NCI-H446 (cell line): ENCODE measurements around the gene MFSD6.
"Not testable (repeated sequence)": the region's sequence is repeated elsewhere in the genome, so short reads cannot be mapped to it uniquely, and the experiment has no call there.

Source experiments
- DNase-seq, 2 experiments: peaks; one replicate each; lab custom pipeline; 2025; lab: John Stamatoyannopoulos, UW

MFSD6 gene

DNA sequence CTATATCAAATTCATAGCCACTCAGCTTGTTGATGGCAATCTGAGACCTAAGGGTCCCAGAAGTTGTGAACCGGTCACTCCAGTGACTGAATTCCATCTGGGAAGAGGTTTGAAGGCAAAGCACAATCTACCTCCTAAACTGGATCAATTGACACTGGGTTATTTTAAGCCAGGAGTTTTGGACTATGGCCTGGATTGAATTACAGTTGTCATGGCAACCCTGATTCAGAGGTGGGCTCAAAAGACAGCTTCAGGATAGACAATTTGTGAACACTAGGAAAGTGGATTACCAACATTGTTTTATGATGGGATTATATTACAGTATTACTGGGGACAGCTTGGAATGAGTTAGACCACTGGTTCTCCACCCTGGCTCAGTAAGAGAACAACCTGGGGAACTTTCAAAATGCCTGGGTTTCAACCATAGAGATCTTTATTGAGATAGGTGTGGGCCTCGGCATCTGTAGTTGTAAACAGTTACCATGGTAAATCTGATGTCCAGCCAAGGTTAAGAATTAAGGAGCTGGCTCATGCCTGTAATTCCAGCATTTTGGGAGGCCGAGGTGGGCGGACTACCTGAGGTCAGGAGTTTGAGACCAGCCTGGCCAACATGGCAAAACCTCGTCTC is 58.8 kb downstream of the MFSD6 start:
- DNase-seq = peak; percentile 60 to 72

DNA sequence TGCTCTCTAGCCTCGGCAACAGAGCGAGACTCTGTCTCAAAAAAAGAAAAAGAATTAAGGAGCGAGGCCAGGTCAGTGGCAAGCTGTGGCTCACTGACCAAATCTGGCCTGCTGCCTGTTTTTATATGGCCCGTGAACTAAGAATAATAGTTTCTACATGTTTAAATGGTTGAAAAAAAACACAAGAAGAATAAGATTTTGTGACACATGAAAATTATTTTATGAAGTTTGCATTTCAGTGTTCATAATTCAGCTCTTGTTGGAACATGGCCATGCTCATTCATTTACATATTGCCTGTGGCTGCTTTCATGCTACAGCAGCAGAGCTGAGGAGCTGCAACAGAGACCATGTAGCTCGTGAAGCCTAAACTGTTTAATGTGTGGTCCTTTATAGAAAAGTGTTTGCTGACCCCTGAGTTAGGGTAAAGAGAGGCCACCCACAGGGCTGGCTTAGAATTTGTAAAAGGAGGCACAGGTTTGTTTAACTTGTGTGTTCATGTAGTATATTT is 59.5 kb downstream of the MFSD6 start:
- peak; percentile 44 to 54 for DNase-seq

DNA sequence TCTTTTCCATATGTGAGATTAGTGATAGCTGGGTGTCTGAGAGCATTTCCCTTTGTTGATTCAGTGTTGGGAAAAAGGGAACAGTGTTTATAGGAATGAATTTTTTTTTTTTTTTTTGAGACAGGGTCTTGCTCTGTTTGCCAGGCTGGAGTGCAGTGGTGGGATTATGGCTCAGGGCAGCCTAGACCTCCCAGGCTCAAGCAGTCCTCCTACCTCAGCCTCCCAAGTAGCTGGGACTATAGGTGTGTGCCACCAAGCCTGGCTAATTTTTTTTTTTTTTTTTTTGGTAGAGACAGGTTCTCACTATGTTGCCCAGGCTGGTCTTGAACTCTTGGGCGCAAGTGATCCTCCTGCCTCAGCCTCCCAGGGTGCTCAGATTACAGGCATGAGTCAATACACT is 60.2 kb downstream of the MFSD6 start:
- DNase-seq = not testable (repeated sequence)

GRCh38 chr2:190468814-190469569 is 60.8 kb downstream of the MFSD6 start:
- DNase-seq = peak; percentile 96

DNA sequence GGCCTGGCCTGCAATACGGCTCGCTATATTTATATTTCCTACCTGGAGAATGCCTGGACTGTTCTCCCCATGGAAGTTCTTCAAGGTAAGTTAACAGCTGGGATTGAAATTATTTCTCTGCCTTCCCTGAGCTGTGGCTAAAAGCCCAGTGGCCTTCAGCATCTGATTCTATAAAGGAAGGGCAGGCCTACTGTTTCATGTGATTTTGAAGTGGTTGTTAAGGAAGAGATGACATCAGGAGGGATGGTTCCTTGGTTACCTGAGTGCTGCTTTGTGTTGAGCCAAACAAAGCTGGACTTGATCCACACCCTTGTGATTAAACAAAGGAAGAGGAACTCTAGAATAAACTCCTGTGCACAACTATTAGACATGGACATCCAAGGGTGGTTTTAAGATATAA is 61.6 kb downstream of the MFSD6 start:
- DNase-seq = peak; percentile 63 to 76

GRCh38 chr2:190470256-190470826 is 62.2 kb downstream of the MFSD6 start:
- DNase-seq = no peak

GRCh38 chr2:190477661-190478454 is 69.7 kb downstream of the MFSD6 start:
- peak; percentile 63 to 78 for DNase-seq

GRCh38 chr2:190478572-190479195 is 70.5 kb downstream of the MFSD6 start:
- DNase-seq = no peak

GRCh38 chr2:190481339-190481738 is 73.2 kb downstream of the MFSD6 start:
- no peak for DNase-seq

- DNase-seq = no peak
Observed at GRCh38 chr2:190482451-190482850, 74.3 kb downstream of the MFSD6 start.

DNA sequence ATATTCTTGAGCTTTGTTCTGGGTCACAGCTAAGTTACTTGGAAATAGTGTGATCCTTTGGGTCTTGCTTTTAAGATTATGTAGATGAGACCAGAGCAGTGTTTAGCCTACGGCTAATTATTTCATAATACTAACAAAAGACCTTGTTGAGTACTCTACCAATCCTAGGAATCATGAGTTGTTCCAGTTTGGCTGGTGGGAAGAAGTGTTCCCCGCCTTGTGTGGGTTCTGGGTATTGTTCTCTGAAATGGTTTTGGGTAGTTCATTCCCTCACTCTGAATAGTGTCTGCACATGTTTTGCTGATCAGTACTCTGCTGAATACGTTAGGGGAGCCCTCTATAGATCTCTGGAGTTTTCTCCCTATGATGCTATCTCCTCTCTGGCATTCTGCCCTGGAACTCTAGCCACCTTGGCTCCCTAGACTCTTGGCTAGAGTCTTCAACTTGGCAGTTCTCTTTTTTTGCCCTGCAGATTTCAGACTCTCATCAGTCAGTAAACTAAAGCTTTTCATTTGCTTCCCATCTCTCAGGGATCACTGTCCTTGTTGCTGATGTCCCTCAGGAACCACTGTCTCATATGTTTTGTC is 78.0 kb downstream of the MFSD6 start:
- DNase-seq = peak; percentile 79 to 94

DNA sequence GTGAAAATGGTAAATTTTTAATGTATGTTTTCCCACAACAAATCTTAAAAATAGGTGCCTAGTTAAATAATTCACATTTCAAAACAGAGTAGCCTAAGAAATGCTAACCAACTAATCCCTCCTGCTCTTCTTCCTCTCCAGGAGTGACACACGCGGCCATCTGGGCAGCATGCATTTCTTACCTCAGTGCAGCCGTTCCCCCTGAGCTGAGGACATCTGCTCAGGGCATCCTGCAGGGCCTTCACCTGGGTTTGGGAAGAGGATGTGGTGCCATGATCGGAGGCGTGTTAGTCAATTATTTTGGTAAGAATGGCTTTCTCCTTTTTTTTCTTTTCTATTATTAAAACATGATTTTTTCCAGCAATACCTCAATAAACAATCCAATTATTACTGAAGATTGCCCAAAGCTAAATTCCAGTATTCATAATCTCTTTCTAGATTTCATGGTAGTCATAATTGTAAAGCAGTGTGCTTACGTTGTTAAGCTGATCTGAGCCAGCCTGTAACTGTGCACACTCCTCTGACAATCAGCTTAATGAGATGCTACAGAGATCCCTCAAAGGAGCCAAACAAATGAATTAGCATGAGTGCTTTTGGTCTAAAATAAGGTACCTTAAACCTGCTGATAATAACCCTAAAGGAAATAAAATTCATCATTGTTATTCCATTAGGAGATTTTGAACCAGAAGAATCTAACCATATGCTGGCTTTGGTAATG is 80.5 kb downstream of the MFSD6 start:
- DNase-seq = no peak

DNA sequence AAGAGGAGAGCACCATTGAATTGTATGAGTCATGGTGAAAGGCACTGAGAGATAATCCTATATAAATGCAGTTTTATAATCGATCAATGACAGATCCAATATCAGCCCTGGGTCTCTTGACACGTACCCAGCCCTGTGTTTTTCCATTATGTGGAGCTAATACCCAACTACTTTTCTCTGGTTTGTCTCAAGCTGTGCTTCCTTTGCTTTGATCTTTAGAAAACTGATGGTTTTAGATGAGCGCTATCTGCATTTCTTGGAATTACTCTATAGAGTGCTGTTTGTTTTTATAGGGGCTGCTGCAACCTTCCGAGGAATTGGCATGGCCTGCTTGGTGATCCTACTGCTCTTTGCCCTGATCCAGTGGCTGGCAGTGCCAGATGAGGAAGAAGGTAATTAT is 81.3 kb downstream of the MFSD6 start:
- DNase-seq = no peak

- DNase-seq = no peak
Observed at GRCh38 chr2:190490502-190490901, 82.3 kb downstream of the MFSD6 start.

DNA sequence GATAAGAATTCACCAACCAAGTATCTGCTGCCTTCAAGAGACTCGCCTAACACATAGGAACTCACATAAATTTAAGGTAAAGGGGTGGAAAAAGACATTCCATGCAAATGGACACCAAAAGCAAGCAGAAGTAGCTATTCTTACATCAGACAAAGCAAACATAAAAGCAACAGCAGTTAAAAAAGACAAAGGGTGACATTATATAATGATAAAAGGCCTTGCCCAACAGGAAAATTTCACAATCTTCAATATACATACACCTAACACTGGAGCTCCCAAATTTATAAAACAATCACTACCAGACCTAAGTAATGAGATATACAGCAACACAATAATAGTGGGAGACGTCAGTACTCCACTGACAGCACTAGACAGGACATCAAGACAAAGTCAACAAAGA is 84.9 kb downstream of the MFSD6 start:
- DNase-seq = no peak

DNA sequence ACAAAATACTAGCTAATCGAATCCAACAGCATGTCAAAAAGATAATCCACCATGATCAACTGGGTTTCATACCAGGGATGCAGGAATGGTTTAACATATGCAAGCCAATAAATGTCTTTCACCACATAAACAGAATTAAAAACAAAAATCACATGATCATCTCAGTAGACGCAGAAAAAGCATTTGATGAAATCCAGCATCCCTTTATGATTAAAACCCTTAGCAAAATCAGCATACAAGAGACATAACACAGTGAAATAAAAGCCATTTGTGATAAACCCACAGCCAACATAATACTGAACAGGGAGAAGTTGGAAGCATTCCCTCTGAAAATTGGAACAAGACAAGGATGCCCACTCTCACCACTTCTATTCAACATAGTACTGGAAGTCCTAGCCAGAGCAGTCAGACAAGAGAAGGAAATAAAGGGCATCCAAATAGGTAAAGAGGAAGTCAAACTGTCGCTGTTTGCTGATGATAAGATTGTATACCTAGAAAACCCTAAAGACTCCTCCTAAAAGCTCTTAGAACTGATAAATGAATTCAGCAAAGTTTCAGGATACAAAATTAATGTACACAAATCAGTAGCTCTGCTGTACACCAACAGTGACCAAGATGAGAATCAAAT is 86.6 kb downstream of the MFSD6 start:
- DNase-seq = not testable (repeated sequence)

- DNase-seq = no peak
Observed at GRCh38 chr2:190497428-190497827, 89.3 kb downstream of the MFSD6 start.

DNA sequence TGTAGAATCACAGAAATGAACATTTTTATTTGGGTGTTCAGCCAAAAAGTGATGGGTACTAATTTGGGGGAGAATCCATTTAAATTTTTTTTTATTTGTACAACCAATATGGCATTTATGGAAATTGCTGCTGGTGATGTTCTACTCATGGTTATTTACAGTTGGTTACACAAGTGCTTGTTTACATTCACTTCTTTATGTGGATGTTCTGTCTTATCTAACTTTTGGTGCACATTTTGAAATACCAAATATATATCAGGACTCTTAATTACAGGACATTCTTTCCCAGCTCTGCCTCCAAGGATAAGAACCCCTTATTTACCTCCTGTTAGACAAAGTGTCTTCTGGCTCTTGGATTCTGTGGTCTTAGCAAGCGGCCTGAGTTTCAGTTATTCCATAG is 91.1 kb downstream of the MFSD6 start:
- no peak for DNase-seq

DNA sequence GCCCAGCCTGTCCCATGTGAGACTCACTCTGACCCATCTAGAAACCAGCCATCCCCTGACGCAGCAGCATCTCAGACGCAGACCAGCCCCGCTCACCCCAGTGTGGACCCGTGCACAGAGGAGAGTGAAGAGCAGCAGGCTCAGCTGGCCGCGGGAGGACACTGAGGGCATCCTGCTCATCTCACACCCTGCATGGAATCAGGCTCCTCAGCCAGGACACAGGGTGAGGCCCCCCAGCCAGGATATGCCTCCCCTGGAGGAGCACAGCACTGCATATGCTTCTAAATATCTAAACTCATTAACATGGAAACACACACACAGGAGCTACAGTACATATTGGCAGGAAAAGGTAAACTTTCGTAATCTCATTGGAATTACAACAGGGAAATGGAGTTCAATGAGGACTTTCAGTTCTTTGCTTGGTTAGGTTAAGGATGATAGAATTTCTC is 91.9 kb downstream of the MFSD6 start:
- no peak for DNase-seq

GRCh38 chr2:190501231-190501630 is 93.1 kb downstream of the MFSD6 start:
- DNase-seq = no peak
